ENCODE measurements around the gene PRDX2.

GRCh38 chr19:12794196-12794941 lies 7.2 kb downstream of the PRDX2 start:
- peak in 1 of 6 experiments; percentile 0 for TF ChIP-seq CTCF (IDR thresholded peaks at IDR 0.05)
- no peak for TF ChIP-seq POLR2A (IDR thresholded peaks at IDR 0.05)

All from esophagus squamous epithelium (tissue), 4 donors.